Smooth muscle cell (in vitro differentiated cells): ENCODE measurements around the gene RASGRF2. TPM values are rescaled to one million over a fixed set of nuclear protein-coding genes. Genes with fewer than 3 reads are reported as not detected.

Experiments used
- DNase-seq: peaks from one replicate; lab custom pipeline; 2025; ENCODE audit not compliant: unreplicated experiment; lab: John Stamatoyannopoulos, UW
- H2AFZ ChIP-seq: fragments of 200-600 bp; sonication (generic); 2 replicates; pipeline ENCODE4 v1.6.0; 2016; ENCODE audit warnings: antibody characterized with exemption, low read depth, mild to moderate bottlenecking
- H3F3A ChIP-seq: fragments of 200-600 bp; sonication (generic); 2 replicates; pipeline ENCODE4 v1.6.0; 2017; ENCODE audit warnings: antibody characterized with exemption, low read depth
- H3K27ac ChIP-seq: fragments of 200-600 bp; sonication (generic); 2 replicates; pipeline ENCODE4 v1.5.1; 2016; ENCODE audit warnings: low read depth, mild to moderate bottlenecking
- H3K27me3 ChIP-seq: fragments of 200-600 bp; sonication (generic); 2 replicates; pipeline ENCODE4 v1.6.1; 2016; ENCODE audit warnings: low read depth, mild to moderate bottlenecking
- H3K36me3 ChIP-seq: fragments of 200-600 bp; sonication (generic); 2 replicates; pipeline ENCODE4 v1.5.1; 2016; ENCODE audit warnings: low read depth
- H3K4me1 ChIP-seq: fragments of 200-600 bp; sonication (generic); 2 replicates; pipeline ENCODE4 v1.5.1; 2016; ENCODE audit warnings: low read depth
- H3K4me2 ChIP-seq: fragments of 200-600 bp; sonication (generic); 2 replicates; pipeline ENCODE4 v1.6.0; 2016; ENCODE audit warnings: mild to moderate bottlenecking
- H3K4me3 ChIP-seq: fragments of 200-600 bp; sonication (generic); 2 replicates; pipeline ENCODE4 v1.5.1; 2016; ENCODE audit warnings: mild to moderate bottlenecking
- H3K79me2 ChIP-seq: fragments of 200-600 bp; sonication (generic); 2 replicates; pipeline ENCODE4 v1.6.0; 2016; ENCODE audit warnings: low read depth, mild to moderate bottlenecking
- H3K9ac ChIP-seq: fragments of 200-600 bp; sonication (generic); 2 replicates; pipeline ENCODE4 v1.6.0; 2016; ENCODE audit warnings: low read depth
- H3K9me3 ChIP-seq: fragments of 200-600 bp; sonication (generic); replicated peaks from 2 replicates; pipeline ENCODE4 v1.5.1; 2016; ENCODE audit warnings: low read depth
- H4K20me1 ChIP-seq: fragments of 200-600 bp; sonication (generic); 2 replicates; pipeline ENCODE4 v1.6.0; 2016; ENCODE audit warnings: low read depth
- CTCF ChIP-seq: fragments of 200-600 bp; sonication (generic); IDR thresholded peaks from 2 replicates; pipeline ENCODE4 v1.5.1; 2017; ENCODE audit warnings: borderline replicate concordance, mild to moderate bottlenecking, antibody characterized with exemption; ENCODE audit not compliant: insufficient read depth, poor library complexity, severe bottlenecking
- WGBS: methylation state at CpG from one replicate; pipeline ENCODE4 v1.1.7; 2016; ENCODE audit warnings: low lambda C conversion rate; 5-methylcytosine and 5-hydroxymethylcytosine counted together
- polyA plus RNA-seq: library from polyadenylated mRNA; unstranded; fragments of >200 nt; fragmentation: Nextera tagmentation; extraction: Ambion mirVana; gene quantifications from 2 replicates; pipeline ENCODE4 v1.2.1, GENCODE V29; 2016
- total RNA-seq: library from RNA; depleted of rRNA; stranded (reverse); fragments of >200 nt; gene quantifications from 2 replicates; pipeline ENCODE4 v1.2.3, GENCODE V29; 2014

RASGRF2 gene
- total and polyA plus RNA-seq, 2 experiments from 2014 or later: 11.1 to 24.7 TPM

- H2AFZ ChIP-seq: no peak overlapping the region
- no peak overlapping the region for H3K4me2 ChIP-seq
- no peaks in the 10 kb centered on the region for H3K79me2 ChIP-seq
- H3K4me1 ChIP-seq: peaks cover 4% of the 10 kb centered on the region
- H3K9ac ChIP-seq: no peak overlapping the region
- H3F3A ChIP-seq: no peaks in the 10 kb centered on the region
- no peaks in the 10 kb centered on the region for H3K27me3 ChIP-seq
- no peak for DNase-seq
- no peaks in the 10 kb centered on the region for H3K9me3 ChIP-seq
- 78% methylated on average over 8 of the region's 8 CpGs for WGBS
- H3K36me3 ChIP-seq: no peaks in the 10 kb centered on the region
- no peaks in the 10 kb centered on the region for H4K20me1 ChIP-seq
- H3K4me3 ChIP-seq: no peak overlapping the region
- no peak for TF ChIP-seq CTCF
- no peak overlapping the region for H3K27ac ChIP-seq
Observed at GRCh38 chr5:81241961-81242648, 281.9 kb downstream of the RASGRF2 start.

GRCh38 chr5:81242906-81243436 lies 282.8 kb downstream of the RASGRF2 start:
- Histone ChIP-seq H3K4me3 (no peak overlapping the region), H3K4me1 (peaks cover 13% of the 10 kb centered on the region), H3F3A (no peaks in the 10 kb centered on the region), H3K27me3 (no peaks in the 10 kb centered on the region), H3K79me2 (no peaks in the 10 kb centered on the region), H3K4me2 (no peak overlapping the region), H4K20me1 (no peaks in the 10 kb centered on the region), H3K27ac (no peak overlapping the region), H3K9ac (no peak overlapping the region), H3K36me3 (no peaks in the 10 kb centered on the region), H3K9me3 (no peaks in the 10 kb centered on the region), H2AFZ (no peak overlapping the region)
- DNase-seq: no peak
- WGBS: 90% methylated on average over 4 of the region's 4 CpGs
- TF ChIP-seq CTCF: no peak

GRCh38 chr5:81244451-81244850 lies 284.3 kb downstream of the RASGRF2 start:
- Histone ChIP-seq H3K79me2 (no peaks in the 10 kb centered on the region), H4K20me1 (no peaks in the 10 kb centered on the region), H3K4me3 (no peak overlapping the region), H3K27me3 (no peaks in the 10 kb centered on the region), H3K27ac (no peak overlapping the region), H3K9ac (no peak overlapping the region), H3K4me1 (peaks cover 24% of the 10 kb centered on the region), H3K4me2 (no peak overlapping the region), H3K9me3 (no peaks in the 10 kb centered on the region), H3K36me3 (no peaks in the 10 kb centered on the region), H3F3A (no peaks in the 10 kb centered on the region), H2AFZ (no peak overlapping the region)
- 96% methylated on average over 4 of the region's 4 CpGs for WGBS
- no peak for DNase-seq
- TF ChIP-seq CTCF: no peak

- no peak for TF ChIP-seq CTCF
- Histone ChIP-seq H2AFZ (no peak overlapping the region), H3K36me3 (no peaks in the 10 kb centered on the region), H3K4me1 (peaks cover 25% of the 10 kb centered on the region), H3K9ac (no peak overlapping the region), H3F3A (no peaks in the 10 kb centered on the region), H3K9me3 (no peaks in the 10 kb centered on the region), H3K27me3 (no peaks in the 10 kb centered on the region), H3K79me2 (no peaks in the 10 kb centered on the region), H3K4me3 (no peak overlapping the region), H3K27ac (no peak overlapping the region), H4K20me1 (no peaks in the 10 kb centered on the region), H3K4me2 (no peak overlapping the region)
- no peak for DNase-seq
- 45% methylated on average over 5 of the region's 5 CpGs for WGBS
Observed at GRCh38 chr5:81245871-81246235, 285.7 kb downstream of the RASGRF2 start.
